HL-60/S4 treated with phorbol 12-myristate 13-acetate at 8.2 ng/mL for 4 days and 3 days (cell line): ENCODE results near the gene TNIK.

ENCODE experiments used
- in situ Hi-C: fragments of 300-500 bp; cut with MboI; formaldehyde crosslinking; loops from 2 replicates; pipeline ENCODE4 v1.15.0; 2022; ENCODE audit warnings: low sequenced_read_pairs

Gene TNIK

GRCh38 chr3:171366043-171366442, 94.2 kb downstream of the TNIK start:
- in situ Hi-C loops = no loop called here

GRCh38 chr3:171365489-171365888, 94.7 kb downstream of the TNIK start:
- in situ Hi-C loops = no loop called here

- in situ Hi-C loops = no loop called here
Measured at GRCh38 chr3:171364500-171364899, 95.7 kb downstream of the TNIK start.

DNA sequence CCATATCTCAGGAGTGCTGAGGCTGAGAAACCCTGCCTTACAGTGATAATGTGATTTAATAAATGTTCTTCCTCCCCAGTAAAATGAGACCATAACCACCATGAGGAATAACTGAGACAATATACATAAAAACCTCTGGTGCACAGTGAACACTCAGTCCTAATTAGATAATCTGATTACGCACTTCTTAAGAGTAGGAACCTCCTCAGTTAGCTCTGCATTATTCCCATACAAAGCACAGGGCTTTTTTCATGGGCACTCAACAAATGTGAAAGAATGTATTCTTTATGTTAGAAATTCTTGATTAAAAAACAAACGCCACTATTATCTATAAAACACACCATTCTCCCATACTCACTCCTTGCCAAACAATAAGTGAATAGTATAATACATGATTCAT, 97.0 kb downstream of the TNIK start:
- in situ Hi-C loops = no loop called here

- in situ Hi-C loops = no loop called here
Measured at GRCh38 chr3:171362575-171362974, 97.6 kb downstream of the TNIK start.

DNA sequence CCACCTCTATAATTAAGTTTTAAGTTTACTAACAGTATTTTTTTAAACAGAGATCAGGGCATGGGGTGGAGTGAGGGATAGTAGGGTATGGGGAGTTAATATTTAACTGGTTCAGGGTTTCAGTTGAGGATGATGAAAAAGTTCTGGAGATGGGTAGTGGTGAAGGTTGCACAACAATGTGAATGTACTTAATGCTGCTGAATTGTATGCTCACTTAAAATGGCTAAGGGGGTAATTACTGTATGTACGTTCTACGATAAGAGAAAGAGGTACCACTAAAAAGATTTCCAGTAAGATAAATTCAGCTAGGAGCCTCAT, 101.4 kb downstream of the TNIK start:
- in situ Hi-C loops = no loop called here

DNA sequence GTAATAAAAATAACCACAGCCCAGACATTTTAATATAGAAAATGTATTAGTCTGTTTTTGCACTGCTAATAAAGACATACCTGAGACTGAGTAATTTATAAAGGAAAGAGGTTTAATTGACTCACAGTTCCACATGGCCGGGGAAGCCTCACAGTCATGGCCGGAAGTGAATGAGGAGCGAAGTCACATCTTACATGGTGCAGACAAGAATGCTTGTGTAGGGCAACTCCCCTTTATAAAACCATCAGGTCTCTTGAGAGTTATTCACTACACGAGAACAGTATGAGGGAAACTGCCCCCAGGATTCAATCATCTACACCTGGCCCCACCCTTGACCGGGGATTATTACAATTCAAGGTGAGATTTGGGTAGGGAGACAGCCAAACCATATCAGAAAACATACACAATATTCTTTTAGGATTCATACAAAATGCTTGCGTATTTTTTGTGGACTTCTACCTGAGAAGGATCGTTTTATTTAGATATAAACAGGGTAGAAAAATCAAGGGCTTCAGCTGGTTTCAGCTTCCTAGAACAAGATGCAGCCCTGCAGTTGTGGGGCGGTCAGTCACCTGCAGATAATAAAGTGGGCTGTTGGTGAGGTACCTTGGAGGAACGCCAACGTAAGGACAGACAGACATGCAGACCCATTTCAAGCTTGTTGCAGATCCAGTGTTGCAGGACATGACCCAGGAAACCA, 101.9 kb downstream of the TNIK start:
- in situ Hi-C loops = no loop called here

GRCh38 chr3:171357721-171358120, 102.5 kb downstream of the TNIK start:
- in situ Hi-C loops = no loop called here

DNA sequence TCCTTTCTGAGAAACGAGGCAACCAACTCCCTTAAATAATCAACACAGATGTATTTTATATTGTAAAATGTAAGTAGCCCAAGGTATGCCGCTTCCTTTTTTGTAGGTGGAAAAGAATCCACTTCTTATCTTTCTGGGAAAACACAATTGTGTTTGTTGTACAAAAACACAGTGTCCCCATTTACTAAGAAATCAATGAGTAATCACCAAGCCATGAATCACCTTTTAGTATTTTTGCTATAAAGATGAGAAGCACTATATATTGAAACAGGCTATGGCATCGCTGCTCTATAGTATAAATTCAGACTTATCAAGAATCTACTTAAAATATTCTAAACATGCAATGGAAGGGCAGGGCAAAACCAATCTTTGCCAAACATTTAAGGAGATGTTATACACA, 104.0 kb downstream of the TNIK start:
- in situ Hi-C loops = no loop called here

DNA sequence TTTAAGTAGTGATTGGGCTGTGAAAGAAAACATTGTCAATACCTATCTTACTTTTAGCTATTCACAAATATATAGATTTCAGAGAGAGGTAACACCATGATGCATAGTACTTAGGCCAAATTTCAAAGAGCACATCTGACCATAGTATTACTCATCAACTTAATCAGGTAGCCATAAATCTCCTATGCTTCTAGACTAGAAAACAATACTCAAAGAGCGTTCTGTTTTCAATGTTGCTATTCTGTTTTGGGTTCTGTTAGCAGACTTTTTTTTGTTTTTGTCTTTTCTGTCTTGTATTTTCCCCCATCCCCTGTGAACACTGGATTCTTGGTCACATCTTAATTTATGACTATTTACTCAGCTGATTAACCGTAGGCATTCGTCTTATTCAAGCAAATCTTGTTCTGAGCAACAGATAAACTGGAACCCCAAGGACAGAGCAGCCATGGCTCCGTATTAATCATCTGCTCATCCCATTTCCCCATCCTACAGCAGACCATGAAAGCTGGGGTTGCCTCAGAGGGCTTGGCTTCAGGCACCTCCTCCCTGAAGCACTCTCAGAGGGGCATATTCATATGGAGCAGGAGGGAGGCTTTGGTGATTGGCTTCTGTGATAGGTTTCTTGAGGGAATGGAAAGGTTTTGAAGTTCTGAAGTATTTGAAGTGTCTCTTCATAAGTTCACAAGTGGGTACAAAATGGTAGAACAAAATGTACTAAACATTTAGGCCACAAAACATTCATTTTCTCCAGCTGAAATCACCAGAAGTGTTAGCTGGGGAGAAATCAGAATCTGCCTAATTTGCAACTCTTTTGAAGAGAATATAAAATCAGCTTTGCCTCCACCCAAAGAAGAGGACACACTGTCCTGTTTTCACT, 105.3 kb downstream of the TNIK start:
- in situ Hi-C loops = no loop called here

GRCh38 chr3:171354049-171354705, 106.0 kb downstream of the TNIK start:
- in situ Hi-C loops = no loop called here

DNA sequence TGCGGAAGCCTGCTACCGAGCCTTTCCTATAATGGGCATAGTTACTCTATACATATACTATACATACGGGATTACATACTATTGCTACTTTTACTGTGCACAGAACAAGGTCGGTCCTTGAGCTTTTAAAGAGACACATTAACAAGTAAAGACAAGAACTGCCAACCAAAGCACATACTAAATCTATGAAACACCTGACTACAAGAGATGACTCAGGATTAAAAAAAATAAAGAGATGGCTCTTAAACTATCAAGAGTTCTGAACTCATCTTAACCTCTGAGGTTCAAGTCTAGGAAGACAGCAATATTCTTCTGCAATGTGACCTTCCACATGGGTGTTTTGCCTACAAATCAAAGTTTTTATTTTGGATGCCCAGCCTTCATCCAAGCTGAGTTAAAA, 106.8 kb downstream of the TNIK start:
- in situ Hi-C loops = no loop called here

GRCh38 chr3:171352387-171352935, 107.7 kb downstream of the TNIK start:
- in situ Hi-C loops = no loop called here

GRCh38 chr3:171351676-171352075, 108.5 kb downstream of the TNIK start:
- in situ Hi-C loops = no loop called here

DNA sequence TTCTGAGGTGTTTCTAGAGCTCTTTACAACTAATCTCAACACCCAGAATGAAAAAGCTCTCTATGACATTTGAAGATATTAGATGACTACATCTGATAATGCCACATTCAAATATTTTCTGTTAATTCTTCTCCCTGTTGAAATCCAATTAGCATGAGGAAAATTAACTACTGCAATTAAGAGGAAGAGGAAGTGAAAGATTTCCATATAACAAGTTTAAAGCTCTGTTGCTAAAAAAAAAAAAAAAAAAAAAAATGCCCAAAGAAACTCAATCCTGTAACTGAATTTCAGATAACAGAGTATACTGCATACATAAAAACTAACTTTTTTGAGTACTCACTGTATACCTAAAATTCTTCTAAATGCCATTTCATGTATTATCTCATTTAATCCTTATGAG, 109.8 kb downstream of the TNIK start:
- in situ Hi-C loops = no loop called here

- in situ Hi-C loops = loop anchor here (25.0 kb wide), 1 partner anchor 213 kb away; no protein-coding TSS in a partner anchor
Measured at GRCh38 chr3:171349392-171349791, 110.8 kb downstream of the TNIK start.

- in situ Hi-C loops = loop anchor here (25.0 kb wide), 1 partner anchor 214 kb away; no protein-coding TSS in a partner anchor
Measured at GRCh38 chr3:171348121-171348520, 112.1 kb downstream of the TNIK start.

- in situ Hi-C loops = loop anchor here (25.0 kb wide), 1 partner anchor 215 kb away; no protein-coding TSS in a partner anchor
Measured at GRCh38 chr3:171347301-171348039, 112.7 kb downstream of the TNIK start.

DNA sequence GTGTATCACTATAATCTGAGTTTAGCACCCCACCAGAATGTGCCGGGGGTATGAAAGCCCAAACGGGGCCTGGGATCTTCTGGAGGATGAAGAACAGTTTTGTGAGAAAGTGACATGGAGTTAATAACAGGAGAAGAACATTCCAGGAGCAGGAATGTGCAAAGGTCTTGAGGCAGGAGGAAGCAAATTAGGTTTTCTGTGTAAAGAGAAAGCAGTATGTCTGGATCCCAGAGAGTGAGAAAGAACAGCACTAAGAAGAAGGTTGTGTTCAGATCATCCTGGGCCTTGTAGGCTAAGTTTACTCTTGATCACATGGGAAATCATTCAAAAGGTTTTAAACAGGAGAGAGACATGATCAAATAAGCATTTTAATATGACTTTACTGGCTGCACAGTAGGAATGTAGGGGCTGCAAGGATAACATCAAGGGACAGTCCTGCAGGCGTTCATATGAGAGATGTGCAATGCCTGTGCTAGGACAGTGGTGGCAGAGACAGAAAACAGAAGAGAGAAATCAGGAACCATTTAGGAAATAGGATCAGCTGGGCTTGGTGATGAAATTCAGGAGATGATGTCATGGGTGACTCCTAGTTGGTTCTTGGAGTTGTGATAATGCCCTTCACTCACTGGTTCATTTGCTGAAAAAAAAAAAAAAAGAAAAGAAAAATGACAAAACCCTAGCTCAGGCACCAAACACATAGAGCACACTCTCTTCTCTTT, 113.5 kb downstream of the TNIK start:
- in situ Hi-C loops = loop anchor here (25.0 kb wide), 1 partner anchor 216 kb away; no protein-coding TSS in a partner anchor

GRCh38 chr3:171346019-171346418, 114.2 kb downstream of the TNIK start:
- in situ Hi-C loops = loop anchor here (25.0 kb wide), 1 partner anchor 216 kb away; no protein-coding TSS in a partner anchor
